OCI-LY1 (cell line): ENCODE results near the gene TLK2.

Experiments used
- H2AFZ ChIP-seq: fragments of 200-600 bp; sonication (generic), shearing (Covaris generic); 2 replicates; pipeline ENCODE4 v1.6.0; 2014; ENCODE audit warnings: antibody characterized with exemption, mild to moderate bottlenecking, low read length
- H3F3A ChIP-seq: fragments of 200-600 bp; sonication (generic), shearing (Covaris generic); 2 replicates; pipeline ENCODE4 v1.6.0; 2014; ENCODE audit warnings: mild to moderate bottlenecking, antibody characterized with exemption, low read length, moderate library complexity; ENCODE audit not compliant: insufficient read depth
- H3K27ac ChIP-seq: fragments of 200-600 bp; sonication (generic); 2 replicates; pipeline ENCODE4 v1.5.1; 2014; ENCODE audit warnings: low read length, mixed run types, mild to moderate bottlenecking, low read depth; ENCODE audit not compliant: poor library complexity, severe bottlenecking
- H3K27me3 ChIP-seq: fragments of 200-600 bp; sonication (generic); 2 replicates; pipeline ENCODE4 v1.6.0; 2014; ENCODE audit warnings: antibody characterized with exemption, mild to moderate bottlenecking, low read length, moderate library complexity; ENCODE audit not compliant: insufficient read depth
- H3K36me3 ChIP-seq: fragments of 200-600 bp; sonication (generic); 2 replicates; pipeline ENCODE4 v1.6.1; 2014; ENCODE audit warnings: mild to moderate bottlenecking, antibody characterized with exemption, low read length, moderate library complexity, mixed read lengths; ENCODE audit not compliant: insufficient read depth
- H3K4me1 ChIP-seq: fragments of 200-600 bp; sonication (generic); 2 replicates; pipeline ENCODE4 v1.5.1; 2014; ENCODE audit warnings: mild to moderate bottlenecking, low read length, moderate library complexity; ENCODE audit not compliant: insufficient read depth, severe bottlenecking
- H3K4me2 ChIP-seq: fragments of 200-600 bp; sonication (generic), shearing (Covaris generic); 2 replicates; pipeline ENCODE4 v1.6.1; 2014; ENCODE audit warnings: low read length
- H3K4me3 ChIP-seq: fragments of 200-600 bp; sonication (generic); 2 replicates; pipeline ENCODE4 v1.5.1; 2014; ENCODE audit warnings: low read length, low read depth, mild to moderate bottlenecking, mixed read lengths; ENCODE audit not compliant: poor library complexity, severe bottlenecking
- H3K79me2 ChIP-seq: fragments of 200-600 bp; shearing (Covaris generic); 2 replicates; pipeline ENCODE4 v1.6.1; 2016; ENCODE audit warnings: mixed run types, low read length, mixed read lengths; ENCODE audit not compliant: insufficient read depth
- H3K9ac ChIP-seq: fragments of 200-600 bp; sonication (generic), shearing (Covaris generic); 2 replicates; pipeline ENCODE4 v1.6.1; 2014; ENCODE audit warnings: mild to moderate bottlenecking, low read length, mixed read lengths
- H3K9me2 ChIP-seq: fragments of 200-600 bp; sonication (generic), shearing (Covaris generic); 2 replicates; pipeline ENCODE4 v1.6.1; 2014; ENCODE audit warnings: low read depth, mild to moderate bottlenecking, low read length, mixed read lengths
- H3K9me3 ChIP-seq: fragments of 200-600 bp; shearing (Covaris generic); 2 replicates; pipeline ENCODE4 v1.6.1; 2014; ENCODE audit warnings: low read length, mixed read lengths
- H4K20me1 ChIP-seq: fragments of 200-600 bp; sonication (generic), shearing (Covaris generic); 2 replicates; pipeline ENCODE4 v1.6.0; 2016; ENCODE audit warnings: mild to moderate bottlenecking, low read length; ENCODE audit not compliant: insufficient read depth
- CTCF ChIP-seq: fragments of 200-600 bp; sonication (generic), shearing (Covaris generic); IDR thresholded peaks from 2 replicates; pipeline ENCODE4 v1.5.1; 2017; ENCODE audit warnings: mild to moderate bottlenecking, antibody characterized with exemption, low read length, moderate library complexity, mixed read lengths
- EZH2 ChIP-seq: fragments of 200-600 bp; sonication (generic), shearing (Covaris generic); IDR thresholded peaks from 2 replicates; pipeline ENCODE4 v1.8.0; 2017; ENCODE audit warnings: borderline replicate concordance, mixed run types, mild to moderate bottlenecking, antibody characterized with exemption, low read length, moderate library complexity, mixed read lengths

TLK2 gene

DNA sequence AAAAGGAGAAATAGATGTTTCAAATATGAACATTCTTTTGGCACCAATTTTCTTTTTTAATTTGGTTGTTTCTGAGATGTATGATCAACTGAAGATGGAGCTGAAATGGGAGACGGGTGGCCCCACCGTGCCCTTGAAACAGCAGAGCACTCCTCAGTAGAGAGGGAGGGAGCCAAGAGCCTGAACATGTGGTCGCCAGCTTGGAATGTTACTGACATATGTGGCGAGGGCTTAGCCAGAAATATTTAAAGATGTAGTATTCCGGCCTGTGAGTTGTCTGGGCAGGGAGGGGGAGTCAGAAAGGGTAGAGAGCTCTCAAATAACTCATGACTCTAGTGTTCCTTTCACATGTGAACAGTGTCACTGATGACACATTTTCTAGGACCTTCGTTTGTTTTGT lies 135.5 kb downstream of the TLK2 start:
- H3K27me3 ChIP-seq, result no peaks in the 10 kb centered on the region
- H3K9me2 ChIP-seq, result no peaks in the 10 kb centered on the region
- no peaks in the 10 kb centered on the region for H4K20me1 ChIP-seq
- H3K4me2 ChIP-seq, result no peak overlapping the region
- peaks cover 58% of the 10 kb centered on the region for H3K36me3 ChIP-seq
- H3K4me3 ChIP-seq, result no peak overlapping the region
- H3K9me3 ChIP-seq, result no peaks in the 10 kb centered on the region
- no peak overlapping the region for H2AFZ ChIP-seq
- no peaks in the 10 kb centered on the region for H3K4me1 ChIP-seq
- no peak overlapping the region for H3K9ac ChIP-seq
- no peak overlapping the region for H3K27ac ChIP-seq
- H3F3A ChIP-seq, result no peaks in the 10 kb centered on the region
- TF ChIP-seq EZH2 (no peak), CTCF (no peak)
- no peaks in the 10 kb centered on the region for H3K79me2 ChIP-seq

GRCh38 chr17:62615503-62615902 lies 136.9 kb downstream of the TLK2 start:
- TF ChIP-seq EZH2, result no peak
- no peak for TF ChIP-seq CTCF
- H3K9me2 ChIP-seq, result no peaks in the 10 kb centered on the region
- H4K20me1 ChIP-seq, result no peaks in the 10 kb centered on the region
- H3K4me3 ChIP-seq, result no peak overlapping the region
- H3K79me2 ChIP-seq, result no peaks in the 10 kb centered on the region
- no peak overlapping the region for H3K27ac ChIP-seq
- H3K27me3 ChIP-seq, result no peaks in the 10 kb centered on the region
- H3F3A ChIP-seq, result no peaks in the 10 kb centered on the region
- no peaks in the 10 kb centered on the region for H3K4me1 ChIP-seq
- H3K9me3 ChIP-seq, result no peaks in the 10 kb centered on the region
- no peak overlapping the region for H2AFZ ChIP-seq
- peaks cover 45% of the 10 kb centered on the region for H3K36me3 ChIP-seq
- no peak overlapping the region for H3K9ac ChIP-seq
- H3K4me2 ChIP-seq, result no peak overlapping the region

- H3K9ac ChIP-seq, result no peak overlapping the region
- TF ChIP-seq CTCF (no peak), EZH2 (no peak)
- no peaks in the 10 kb centered on the region for H3K9me2 ChIP-seq
- no peaks in the 10 kb centered on the region for H3F3A ChIP-seq
- H2AFZ ChIP-seq, result no peak overlapping the region
- H4K20me1 ChIP-seq, result no peaks in the 10 kb centered on the region
- H3K4me2 ChIP-seq, result no peak overlapping the region
- peaks cover 28% of the 10 kb centered on the region for H3K36me3 ChIP-seq
- no peaks in the 10 kb centered on the region for H3K9me3 ChIP-seq
- no peaks in the 10 kb centered on the region for H3K79me2 ChIP-seq
- no peaks in the 10 kb centered on the region for H3K27me3 ChIP-seq
- no peak overlapping the region for H3K27ac ChIP-seq
- H3K4me3 ChIP-seq, result no peak overlapping the region
- no peaks in the 10 kb centered on the region for H3K4me1 ChIP-seq
These were observed 138.6 kb downstream of the TLK2 start for GRCh38 chr17:62616993-62617893.
